Gastrocnemius medialis (tissue), 4 donors: ENCODE data around the gene PI4KA.

Experiments
- CTCF ChIP-seq, 5 experiments: fragments of 450-650 bp in 3 of 5; fragments of 200-600 bp in 2 of 5; sonication (generic) in 2 of 5; IDR thresholded peaks in 4 of 5; conservative IDR thresholded peaks in 1 of 5; 1 replicate in 4 of 5; 2 replicates in 1 of 5; pipeline ENCODE4 v1.5.1; 2016 to 2019; ENCODE audit warnings: antibody characterized with exemption in 5 of 5, mild to moderate bottlenecking in 3 of 5, moderate library complexity in 3 of 5
- POLR2A ChIP-seq, 2 donors: fragments of 450-650 bp; IDR thresholded peaks; one replicate each; pipeline ENCODE4 v1.6.1; 2017; ENCODE audit warnings: antibody characterized with exemption in 2 of 2, mild to moderate bottlenecking in 2 of 2, moderate library complexity in 2 of 2

- TF ChIP-seq CTCF (IDR thresholded peaks at IDR 0.05 in 4 of 5, conservative IDR thresholded peaks at IDR 0.05 in 1 of 5) (no peak), POLR2A (IDR thresholded peaks at IDR 0.05) (no peak)
Observed at GRCh38 chr22:20756846-20757245, 101.8 kb downstream of the PI4KA start.
